ENCODE results near the gene TTLL10. TPM values are rescaled to one million over a fixed set of nuclear protein-coding genes. Genes with fewer than 3 reads are reported as not detected.

Gene TTLL10
- total RNA-seq, 1 donor from 2014 or later: 0.24 TPM

GRCh38 chr1:1236176-1236763 is 62.6 kb downstream of the TTLL10 start:
- intact Hi-C loops (cut with DNase I): no loop called here
- ATAC-seq (no peak), DNase-seq (ENCODE audit: missing footprints) (no peak)

- DNase-seq (ENCODE audit: missing footprints): no peak
- intact Hi-C loops (cut with DNase I): no loop called here
- ATAC-seq: no peak
Observed at GRCh38 chr1:1236945-1237873, 63.5 kb downstream of the TTLL10 start.

- ATAC-seq: no peak
- DNase-seq (ENCODE audit: missing footprints): no peak
- intact Hi-C loops (cut with DNase I): no loop called here
Observed at GRCh38 chr1:1237874-1238701, 64.4 kb downstream of the TTLL10 start.

- intact Hi-C loops (cut with DNase I): no loop called here
- DNase-seq (ENCODE audit: missing footprints) (no peak), ATAC-seq (no peak)
Observed at GRCh38 chr1:1238702-1239178, 65.1 kb downstream of the TTLL10 start.

- DNase-seq (ENCODE audit: missing footprints): no peak
- ATAC-seq: no peak
- intact Hi-C loops (cut with DNase I): no loop called here
Observed at GRCh38 chr1:1239227-1239613, 65.5 kb downstream of the TTLL10 start.

- ATAC-seq: no peak
- no peak for DNase-seq (ENCODE audit: missing footprints)
- intact Hi-C loops (cut with DNase I): no loop called here
Observed at GRCh38 chr1:1239614-1240347, 66.1 kb downstream of the TTLL10 start.

- intact Hi-C loops (cut with DNase I): no loop called here
- DNase-seq (ENCODE audit: missing footprints) (no peak), ATAC-seq (no peak)
Observed at GRCh38 chr1:1240348-1240732, 66.7 kb downstream of the TTLL10 start.

- DNase-seq (ENCODE audit: missing footprints): no peak
- no peak for ATAC-seq
- intact Hi-C loops (cut with DNase I): no loop called here
Observed at GRCh38 chr1:1240822-1241587, 67.3 kb downstream of the TTLL10 start.

- intact Hi-C loops (cut with DNase I): no loop called here
- DNase-seq (ENCODE audit: missing footprints) (no peak), ATAC-seq (no peak)
Observed at GRCh38 chr1:1241588-1242219, 68.0 kb downstream of the TTLL10 start.

- DNase-seq (ENCODE audit: missing footprints): no peak
- intact Hi-C loops (cut with DNase I): no loop called here
- ATAC-seq: no peak
Observed at GRCh38 chr1:1242461-1243265, 69.0 kb downstream of the TTLL10 start.

- intact Hi-C loops (cut with DNase I): no loop called here
- no peak for ATAC-seq
Observed at GRCh38 chr1:1243266-1243660, 69.6 kb downstream of the TTLL10 start.

GRCh38 chr1:1243807-1244191 is 70.1 kb downstream of the TTLL10 start:
- ATAC-seq (no peak), DNase-seq (ENCODE audit: missing footprints) (no peak)
- intact Hi-C loops (cut with DNase I): no loop called here

More at GRCh38 chr1:1243266-1243660, 69.6 kb downstream of the TTLL10 start:
- no peak for DNase-seq (ENCODE audit: missing footprints)

- DNase-seq (ENCODE audit: missing footprints) (no peak), ATAC-seq (no peak)
- intact Hi-C loops (cut with DNase I): no loop called here
Observed at GRCh38 chr1:1244192-1244811, 70.6 kb downstream of the TTLL10 start.

GRCh38 chr1:1245178-1245816 is 71.6 kb downstream of the TTLL10 start:
- ATAC-seq (no peak), DNase-seq (ENCODE audit: missing footprints) (no peak)
- intact Hi-C loops (cut with DNase I): no loop called here

GRCh38 chr1:1245817-1246576 is 72.3 kb downstream of the TTLL10 start:
- intact Hi-C loops (cut with DNase I): no loop called here
- ATAC-seq (no peak), DNase-seq (ENCODE audit: missing footprints) (no peak)
